Cerebellar cortex (tissue), 1 donor: ENCODE results near the gene EFCC1.
A peak's percentile ranks its signal among the peaks of the same experiment; 100 is the strongest.
"Not testable (repeated sequence)": the region's sequence is repeated elsewhere in the genome, so short reads cannot be mapped to it uniquely, and the experiment has no call there.

Experiments used
- DNase-seq: peaks from one replicate; pipeline ENCODE4 v3.0.0-alpha.2; 2015; ENCODE audit warnings: low spot score

EFCC1 gene

DNA sequence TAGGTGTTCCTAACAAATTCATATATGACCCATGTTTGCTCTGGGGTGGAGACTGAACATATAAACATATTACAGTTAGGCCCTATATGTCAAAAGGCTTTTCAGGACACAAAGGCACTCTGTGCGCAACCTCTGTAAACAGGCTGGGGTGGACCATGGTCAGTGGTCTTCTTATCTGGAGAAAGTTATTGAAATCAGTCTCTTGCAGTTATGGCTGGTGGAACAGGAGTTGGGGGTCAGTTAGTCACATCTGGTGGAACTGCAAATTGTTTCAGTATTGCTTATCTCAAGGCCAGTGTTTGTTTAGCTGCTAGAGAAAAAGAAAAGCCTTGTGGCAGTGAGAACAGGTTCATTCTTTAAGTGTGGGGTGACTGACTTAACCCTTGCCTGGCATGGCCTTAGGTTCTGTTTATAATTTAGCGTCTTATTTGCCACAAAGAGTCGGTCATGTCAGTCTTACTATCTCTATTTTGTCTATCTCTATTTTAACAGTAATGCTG, 53.6 kb downstream of the EFCC1 start:
- no peak for DNase-seq

- DNase-seq: no peak
These were observed 55.5 kb downstream of the EFCC1 start for GRCh38 chr3:129056451-129057173.

- no peak for DNase-seq
These were observed 56.1 kb downstream of the EFCC1 start for GRCh38 chr3:129057249-129057648.

DNA sequence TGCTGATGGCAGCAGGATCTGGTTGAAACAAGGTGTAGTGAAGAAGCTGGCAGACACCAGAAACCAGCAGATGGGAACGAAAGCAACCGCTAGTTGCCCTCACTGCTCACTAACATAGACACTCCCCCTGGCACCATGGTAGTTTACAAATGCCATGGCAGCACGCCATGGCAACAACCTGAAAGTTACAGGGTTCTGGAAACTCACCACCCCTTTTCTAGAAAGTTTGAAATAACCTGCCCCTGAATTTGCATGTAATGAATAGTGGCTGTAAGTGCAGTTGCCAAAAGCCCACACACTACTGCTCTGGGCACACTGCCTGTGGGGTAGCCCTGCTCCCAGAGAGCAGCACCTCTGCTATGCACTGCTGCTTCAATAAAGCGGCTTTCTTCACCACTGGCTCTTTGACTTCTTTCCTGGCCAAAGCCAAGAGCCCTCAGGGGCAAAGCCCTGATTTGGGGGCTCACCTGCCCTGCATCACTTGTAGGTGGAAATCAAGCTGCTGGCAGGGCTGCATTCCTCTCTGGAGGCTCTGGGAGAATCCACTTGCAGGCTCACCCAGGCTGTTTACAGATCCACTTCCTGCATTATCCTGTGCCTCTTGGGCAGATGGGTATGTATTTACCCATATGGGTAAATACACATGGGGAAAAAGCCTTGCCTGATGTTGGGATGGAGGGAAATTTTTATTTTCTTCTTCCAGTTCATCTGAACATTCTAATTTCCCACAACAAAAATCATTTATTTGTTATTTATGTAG, 57.5 kb downstream of the EFCC1 start:
- DNase-seq: peak; percentile 73

GRCh38 chr3:129059311-129059958, 58.3 kb downstream of the EFCC1 start:
- DNase-seq: no peak

DNA sequence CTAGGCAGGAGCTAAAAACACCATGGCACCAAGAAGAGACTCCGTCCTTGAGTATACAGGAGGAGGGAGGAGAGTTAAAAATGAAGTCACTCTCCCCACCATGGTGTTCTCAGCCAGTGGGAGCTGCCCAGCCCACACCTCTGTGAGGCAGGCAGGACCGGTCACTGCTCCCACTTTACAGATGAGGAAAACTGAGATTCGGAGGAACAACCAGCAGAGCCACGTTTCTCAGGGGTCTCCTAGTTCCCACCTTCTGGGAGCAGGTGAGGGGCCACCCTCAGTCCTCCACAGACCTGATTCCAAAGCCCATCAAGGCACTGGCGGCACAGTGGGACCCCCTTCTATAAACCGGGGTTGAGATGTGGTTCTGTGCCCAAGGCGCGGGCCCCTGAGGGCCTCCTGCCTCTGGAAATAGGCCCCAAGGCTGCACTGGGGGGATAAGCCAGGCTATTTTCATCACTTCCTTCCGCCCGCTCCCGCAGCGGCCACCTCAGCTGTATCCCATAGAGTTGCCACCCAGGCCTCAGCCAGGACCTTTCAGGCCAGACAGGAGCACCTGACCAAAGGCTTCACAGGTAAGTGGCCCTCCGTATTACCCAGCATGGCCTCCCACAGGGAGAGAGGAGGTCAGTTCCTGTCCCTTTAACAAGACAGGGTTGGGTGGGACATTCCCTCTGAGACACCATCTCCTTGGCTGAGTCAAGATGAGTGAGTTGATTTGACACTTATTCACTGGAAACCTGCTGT, 59.3 kb downstream of the EFCC1 start, which contains the start of gene GP9:
Gene GP9 (plus strand): TSS at position 504 of the 747 bp plus-strand sequence. CDS start 961 bp downstream, outside the sequence.
- DNase-seq: no peak

- DNase-seq: no peak
These were observed 60.2 kb downstream of the EFCC1 start for GRCh38 chr3:129061023-129061887.

GRCh38 chr3:129061888-129062834, 61.1 kb downstream of the EFCC1 start:
- no peak for DNase-seq

- no peak for DNase-seq
These were observed 62.1 kb downstream of the EFCC1 start for GRCh38 chr3:129063091-129063640.

DNA sequence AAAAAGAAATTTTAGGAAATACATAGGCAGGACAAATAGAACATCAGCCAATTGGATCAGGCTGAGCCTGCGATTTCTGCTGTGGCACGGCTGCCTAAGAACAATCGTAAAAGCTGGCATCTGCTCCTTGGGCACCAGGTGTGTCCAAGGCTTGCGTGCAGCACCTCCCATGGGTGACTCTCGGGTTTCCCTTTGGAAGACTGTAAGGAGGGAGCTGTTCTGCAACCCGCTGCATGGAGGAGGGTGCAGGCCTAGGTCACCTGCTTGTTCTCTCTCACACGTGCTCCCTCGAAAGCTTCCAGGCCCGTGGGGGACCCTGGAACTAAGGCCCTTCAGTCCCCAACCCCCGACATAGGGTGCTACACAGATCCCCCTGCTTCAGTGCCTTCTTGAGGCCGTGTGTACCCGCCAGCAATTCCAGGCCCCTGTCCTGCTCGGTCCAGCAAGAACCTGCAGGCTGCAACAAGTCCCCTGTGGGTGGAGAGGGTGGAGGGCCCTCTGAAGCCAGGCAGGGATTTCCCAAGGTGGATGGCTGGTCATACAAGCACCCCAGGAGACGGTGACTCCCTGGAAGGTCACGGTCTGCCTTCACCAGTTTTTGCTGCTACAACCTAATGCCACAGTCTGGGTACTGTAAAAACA, 62.9 kb downstream of the EFCC1 start:
- no peak for DNase-seq

DNA sequence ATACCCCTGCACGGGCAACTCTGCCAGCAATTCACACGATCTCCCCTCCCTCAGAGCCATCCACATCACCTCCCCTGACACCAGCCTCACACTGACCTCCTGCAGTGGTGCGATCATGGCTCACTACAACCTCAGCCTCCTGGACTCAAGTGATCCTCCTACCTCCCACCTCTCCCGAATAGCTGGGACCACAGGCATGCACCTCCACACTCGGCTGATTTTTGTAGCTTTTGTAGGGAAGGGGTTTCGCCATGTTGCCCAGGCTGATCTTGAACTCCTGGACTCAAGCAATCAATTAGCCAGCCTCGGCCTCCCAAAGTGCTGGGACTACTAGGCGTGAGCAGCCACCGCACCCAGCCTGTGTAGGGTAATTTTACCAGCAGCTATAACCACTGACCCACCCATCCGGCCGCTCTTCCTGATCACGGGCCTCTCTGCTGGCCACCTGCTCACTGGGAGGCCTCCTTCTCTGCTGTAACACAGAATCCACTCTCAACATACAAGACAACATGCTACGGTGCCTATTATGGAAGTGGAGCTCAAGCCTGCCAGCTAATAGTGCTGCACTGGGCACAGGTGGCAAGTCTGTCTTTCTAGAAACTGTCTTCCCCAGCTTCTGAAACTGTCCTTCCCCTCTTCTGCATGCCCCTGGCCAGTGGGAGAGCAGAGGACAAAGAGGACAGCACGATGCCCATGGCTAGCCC, 64.1 kb downstream of the EFCC1 start:
- no peak for DNase-seq

DNA sequence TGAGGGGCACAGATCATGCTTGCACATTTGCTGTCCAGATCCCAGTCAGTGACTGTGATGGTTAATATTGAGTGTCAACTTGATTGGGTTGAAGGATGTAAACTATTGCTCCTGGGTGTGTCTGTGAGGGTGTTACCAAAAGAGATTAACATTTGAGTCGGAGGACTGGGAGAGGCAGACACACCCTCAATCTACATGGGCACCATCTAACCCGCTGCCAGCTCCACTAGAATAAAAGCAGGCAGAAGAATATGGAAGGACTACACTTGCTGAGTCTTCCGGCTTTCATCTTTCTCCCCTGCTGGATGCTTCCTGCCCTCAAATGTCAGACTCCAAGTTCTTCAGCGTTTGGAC, 64.6 kb downstream of the EFCC1 start:
- DNase-seq: no peak

GRCh38 chr3:129067719-129068118, 66.6 kb downstream of the EFCC1 start:
- DNase-seq: not testable (repeated sequence)

DNA sequence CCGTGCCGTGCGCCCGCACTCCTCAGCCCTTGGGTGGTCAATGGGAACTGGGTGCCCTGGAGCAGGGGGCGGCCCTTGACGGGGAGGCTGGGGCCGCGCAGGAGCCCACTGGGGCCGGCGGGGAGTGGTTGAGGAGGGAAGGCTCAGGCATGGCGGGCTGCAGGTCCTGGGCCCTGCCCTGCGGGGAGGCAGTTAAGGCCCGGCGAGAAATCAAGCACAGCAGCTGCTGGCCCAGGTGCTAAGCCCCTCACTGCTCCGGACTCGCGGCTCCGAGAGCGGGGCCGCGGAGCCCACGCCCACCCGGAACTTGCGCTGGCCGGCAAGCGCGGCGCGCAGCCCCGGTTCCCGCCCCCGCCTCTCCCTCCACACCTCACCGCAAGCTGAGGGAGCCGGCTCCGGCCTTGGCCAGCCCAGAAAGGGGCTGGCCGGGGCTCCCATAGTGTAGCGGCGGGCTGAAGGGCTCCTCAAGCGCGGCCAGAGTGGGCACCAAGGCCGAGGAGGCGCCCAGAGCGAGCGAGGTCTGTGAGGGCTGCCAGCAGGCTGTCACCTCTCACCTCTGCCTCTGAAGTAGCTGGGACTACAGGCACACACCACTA, 67.3 kb downstream of the EFCC1 start:
- no peak for DNase-seq

GRCh38 chr3:129069313-129070085, 68.4 kb downstream of the EFCC1 start:
- not testable (repeated sequence) for DNase-seq

DNA sequence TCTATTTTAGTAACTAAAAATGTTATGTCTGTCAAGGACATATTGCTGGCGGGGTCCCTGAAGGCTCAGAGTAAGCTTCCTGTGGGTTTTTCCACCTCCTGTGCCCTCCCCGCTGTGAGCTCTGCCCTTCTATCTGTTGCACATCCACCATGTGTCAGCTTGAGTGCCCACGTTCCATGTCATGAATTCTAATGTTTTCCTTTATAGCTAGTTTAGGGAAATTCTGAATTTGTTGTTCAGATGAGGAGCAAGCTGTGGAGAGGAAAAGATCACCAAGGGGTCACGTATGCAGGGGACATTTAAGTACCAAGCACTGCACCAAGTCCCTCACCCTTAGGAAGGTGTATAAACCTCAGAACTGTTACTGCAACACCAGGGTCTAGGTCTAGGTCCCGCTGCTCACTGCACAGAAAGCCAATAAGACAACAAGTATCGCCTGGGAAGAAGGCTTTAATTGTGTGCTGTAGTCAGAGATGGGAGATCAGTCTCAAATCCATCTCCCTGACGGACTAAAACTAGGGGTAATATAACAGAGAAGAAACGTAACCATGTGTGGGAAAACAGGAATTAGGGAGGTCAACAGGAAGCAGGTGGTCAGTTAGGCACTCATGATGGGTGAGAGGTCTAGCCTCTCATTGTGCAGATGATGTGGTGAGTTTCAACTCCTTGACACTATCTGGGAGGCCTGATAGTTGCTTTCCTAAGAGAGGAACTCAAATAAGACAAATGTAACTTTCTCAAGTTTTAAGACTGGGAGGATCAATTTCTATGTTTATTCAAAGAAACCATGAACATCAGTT, 69.2 kb downstream of the EFCC1 start:
- DNase-seq: no peak
